Endothelial cell of umbilical vein (primary cell): ENCODE measurements around the gene NUDT12.

Source experiments
- CTCF ChIP-seq, 2 donors: IDR thresholded peaks; 1 replicate in 1 of 2; 2 replicates in 1 of 2; pipeline ENCODE4 v1.5.1; 2011; ENCODE audit warnings: low read length in 2 of 2, mild to moderate bottlenecking in 2 of 2, moderate library complexity in 2 of 2, control low read depth in 1 of 2, inconsistent platforms in 1 of 2, low read depth in 1 of 2; ENCODE audit not compliant: insufficient read depth in 1 of 2; ENCODE audit errors: extremely low read depth in 1 of 2
- EZH2 ChIP-seq: IDR thresholded peaks from 2 replicates; pipeline ENCODE4 v1.6.1; 2012; ENCODE audit warnings: borderline replicate concordance, low read depth, mild to moderate bottlenecking, moderate library complexity, low read length, inconsistent platforms; ENCODE audit not compliant: severe bottlenecking
- GATA2 ChIP-seq: IDR thresholded peaks from 2 replicates; pipeline ENCODE4 v1.7.0; 2011; ENCODE audit warnings: low read depth, mild to moderate bottlenecking, moderate library complexity, mixed read lengths, low read length; ENCODE audit not compliant: insufficient read length, insufficient read depth
- JUN ChIP-seq: IDR thresholded peaks from 2 replicates; pipeline ENCODE4 v1.6.1; 2011; ENCODE audit warnings: borderline replicate concordance, low read depth; ENCODE audit not compliant: insufficient read length, insufficient read depth
- MYC ChIP-seq: IDR thresholded peaks from one replicate; pipeline ENCODE4 v1.6.1; 2011; ENCODE audit warnings: mild to moderate bottlenecking, low read depth, low read length
- POLR2A ChIP-seq: IDR thresholded peaks from 2 replicates; pipeline ENCODE4 v1.6.1; 2012; ENCODE audit warnings: low read depth, mild to moderate bottlenecking, control low read depth, low read length
- POLR2AphosphoS5 ChIP-seq: IDR thresholded peaks from 2 replicates; pipeline ENCODE4 v1.6.1; 2012; ENCODE audit warnings: low read depth, mild to moderate bottlenecking, control low read depth, low read length, moderate library complexity; ENCODE audit not compliant: insufficient read depth

- no peak for TF ChIP-seq CTCF (IDR thresholded peaks at IDR 0.05; ENCODE audit: extremely low read depth in 1 of 2, insufficient read depth in 1 of 2, low read depth in 1 of 2, low read length in 2 of 2)
- no peak for TF ChIP-seq GATA2
- TF ChIP-seq POLR2A: no peak
- no peak for TF ChIP-seq POLR2AphosphoS5
- TF ChIP-seq EZH2: no peak
- TF ChIP-seq JUN: no peak
- no peak for TF ChIP-seq MYC
These were observed 38.7 kb upstream of the NUDT12 start for GRCh38 chr5:103601314-103601713.
